ENCODE results near the gene HYAL1.
A peak's percentile ranks its signal among the peaks of the same experiment; 100 is the strongest.

The HYAL1 gene

GRCh38 chr3:50334339-50335075 is 31.1 kb upstream of the HYAL1 start:
- DNase-seq (ENCODE audit: low read depth in 2 of 2): no peak

DNA sequence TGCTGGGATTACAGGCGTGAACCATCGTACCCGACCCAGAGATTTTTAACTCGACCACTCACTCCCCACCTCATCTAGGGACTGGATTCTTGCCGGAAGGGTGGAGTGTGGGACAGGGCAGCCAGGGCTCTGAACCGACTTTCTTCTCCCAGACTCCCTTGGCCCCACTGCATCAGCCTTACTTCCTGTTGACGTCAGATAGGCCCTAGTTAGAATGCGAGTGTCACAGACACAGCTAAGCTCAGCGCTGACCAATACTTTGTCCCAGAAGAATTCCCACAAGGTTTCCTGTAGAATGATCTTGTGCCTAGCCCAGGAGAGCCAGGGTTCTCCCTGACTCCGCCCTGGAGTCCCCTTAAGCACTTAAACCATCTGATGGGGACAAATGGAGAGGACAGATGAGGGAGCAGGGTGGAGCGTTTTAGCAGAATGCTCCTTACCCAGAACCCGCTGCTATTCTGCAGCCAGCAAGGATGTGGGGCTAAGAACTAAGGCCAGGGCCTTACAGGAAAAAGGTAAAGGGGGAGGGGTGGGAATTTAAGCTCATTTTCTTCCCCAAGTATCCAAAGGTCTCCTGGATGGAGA is 30.5 kb upstream of the HYAL1 start:
- DNase-seq (ENCODE audit: low read depth in 2 of 2): no peak

GRCh38 chr3:50331364-50331907 is 28.1 kb upstream of the HYAL1 start:
- no peak for DNase-seq (ENCODE audit: low read depth in 2 of 2)

DNA sequence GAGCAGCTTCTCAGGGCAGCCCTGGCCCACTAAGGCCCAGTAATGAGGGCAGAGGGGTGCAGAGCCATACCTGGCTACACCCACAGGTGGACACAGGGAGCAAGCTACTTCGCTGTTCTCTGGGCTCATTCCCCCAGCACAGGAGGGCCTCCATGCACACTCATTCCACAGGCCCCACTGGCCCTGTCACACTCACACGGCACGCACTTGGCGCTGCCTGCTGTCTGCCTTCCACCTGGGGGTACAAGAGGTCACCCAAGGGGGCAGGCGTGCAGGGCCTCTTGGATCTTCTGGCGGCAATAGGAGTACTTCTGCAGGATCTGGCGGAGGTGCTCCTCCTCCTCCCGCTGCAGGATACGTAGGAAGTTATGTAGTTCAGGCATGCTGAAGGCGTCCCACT is 27.0 kb upstream of the HYAL1 start:
- no peak for DNase-seq (ENCODE audit: low read depth in 2 of 2)

DNA sequence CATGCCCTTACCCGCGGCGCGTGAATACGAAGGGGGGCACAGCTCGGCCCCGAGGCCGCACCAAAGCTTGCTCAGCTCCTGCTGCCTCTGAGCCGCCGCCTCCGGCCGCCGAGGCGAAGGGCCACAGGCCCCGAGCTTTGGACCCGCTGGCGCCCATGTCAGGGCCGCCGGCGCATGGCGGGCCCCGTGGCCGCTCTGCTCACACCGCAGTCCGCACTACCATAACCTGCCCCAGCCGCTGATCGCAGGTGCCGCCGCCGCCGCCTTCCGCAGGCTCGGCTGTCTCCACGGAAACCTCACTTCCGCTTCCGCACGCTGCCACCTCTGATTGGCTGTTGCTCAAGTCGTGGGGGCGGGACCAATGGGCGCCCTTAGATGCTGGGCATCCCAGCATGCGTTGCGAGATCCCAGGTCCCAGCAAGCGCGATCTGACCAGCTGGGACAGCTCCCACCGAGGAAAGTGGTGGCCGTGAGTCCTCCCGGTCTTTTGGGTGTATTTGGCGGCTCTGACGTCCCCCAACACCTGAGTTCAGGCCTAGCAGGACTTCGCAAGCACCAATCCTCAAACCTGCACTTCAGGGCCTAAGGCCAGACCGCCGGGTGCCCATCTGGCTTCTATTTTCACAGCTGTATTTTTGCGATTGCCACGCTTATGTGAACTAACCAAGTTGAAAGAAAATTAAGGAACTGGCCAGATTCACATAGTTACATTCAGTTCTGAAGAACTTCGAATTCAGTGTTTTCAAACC is 24.7 kb upstream of the HYAL1 start, which contains the start of gene TUSC2:
Gene TUSC2 (minus strand): TSS at position 281 of the 749 bp plus-strand sequence. CDS start 124 bp downstream, at position 157.
- peak; percentile 92 to 93 for DNase-seq (ENCODE audit: low read depth in 2 of 2)

GRCh38 chr3:50327129-50327528 is 23.8 kb upstream of the HYAL1 start:
- no peak for DNase-seq (ENCODE audit: low read depth in 2 of 2)

DNA sequence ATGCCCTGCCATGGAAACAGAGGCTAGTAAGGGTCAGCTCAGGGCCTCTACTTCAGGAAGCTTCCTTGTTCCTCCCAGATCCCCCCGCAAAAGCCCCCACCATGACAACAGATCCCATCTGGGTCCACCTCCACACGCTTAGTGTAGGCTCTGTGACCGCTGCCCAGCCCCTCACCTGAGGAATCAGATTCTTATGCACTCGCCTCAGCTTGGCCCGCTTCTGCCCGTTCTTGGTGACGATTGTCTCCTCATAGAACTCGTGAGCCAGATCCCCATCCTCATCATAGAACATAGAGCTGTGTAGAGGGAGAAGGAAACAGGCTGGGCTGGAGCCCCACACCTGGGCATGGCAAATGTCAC is 22.8 kb upstream of the HYAL1 start:
- DNase-seq (ENCODE audit: low read depth in 2 of 2): no peak

GRCh38 chr3:50325497-50326181 is 22.3 kb upstream of the HYAL1 start:
- DNase-seq (ENCODE audit: low read depth in 2 of 2): no peak

DNA sequence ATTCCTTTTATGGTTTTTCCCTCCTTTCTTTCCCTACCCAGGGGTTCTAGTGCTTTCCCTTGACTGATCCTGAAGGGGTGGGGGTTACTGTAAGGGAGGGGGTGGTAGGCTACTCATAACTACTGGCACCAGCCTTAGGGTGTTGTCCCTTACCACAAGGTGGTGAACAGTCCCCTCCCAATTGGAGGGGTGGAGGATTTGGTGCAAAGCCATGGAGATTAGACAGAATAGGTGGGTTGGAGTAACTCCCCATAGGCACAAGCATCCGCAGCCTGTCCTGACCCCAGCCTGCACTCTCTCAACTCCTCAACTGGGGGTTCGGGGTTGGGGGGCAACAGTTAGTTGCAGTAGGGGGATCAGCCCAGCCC is 21.7 kb upstream of the HYAL1 start:
- no peak for DNase-seq (ENCODE audit: low read depth in 2 of 2)

- peak in 1 of 2 donors; percentile 57 for DNase-seq (ENCODE audit: low read depth in 2 of 2)
Observed at GRCh38 chr3:50324351-50325112, 21.2 kb upstream of the HYAL1 start.

DNA sequence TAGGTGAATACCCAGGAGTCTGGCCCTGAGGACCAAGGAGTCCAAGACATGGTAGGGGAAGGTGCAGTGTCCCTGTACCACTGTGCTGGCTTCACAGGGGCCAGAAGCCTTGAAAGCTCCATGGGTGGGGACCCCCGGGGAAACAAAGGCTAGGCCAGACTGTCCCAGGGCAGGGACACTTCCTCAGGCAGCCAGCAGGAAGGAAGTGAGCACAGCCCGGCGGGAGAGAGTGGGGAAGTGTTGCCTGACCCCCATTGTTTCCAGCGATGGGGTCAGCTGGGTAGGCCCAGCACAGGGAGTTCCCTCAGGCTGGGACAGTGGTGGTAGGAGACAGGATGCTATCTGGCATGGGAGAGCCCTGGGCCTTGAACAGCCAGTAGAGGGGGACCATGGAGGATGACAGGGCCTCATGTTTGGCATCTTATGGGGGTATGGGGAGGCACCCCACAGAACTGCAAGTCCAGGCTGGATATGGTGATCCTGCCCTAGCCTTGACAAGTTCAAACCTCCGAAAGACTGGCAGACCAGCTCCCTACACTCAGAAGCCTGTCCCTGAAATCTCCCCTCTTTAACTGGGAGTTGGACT is 20.3 kb upstream of the HYAL1 start:
- DNase-seq (ENCODE audit: low read depth in 2 of 2): no peak

DNA sequence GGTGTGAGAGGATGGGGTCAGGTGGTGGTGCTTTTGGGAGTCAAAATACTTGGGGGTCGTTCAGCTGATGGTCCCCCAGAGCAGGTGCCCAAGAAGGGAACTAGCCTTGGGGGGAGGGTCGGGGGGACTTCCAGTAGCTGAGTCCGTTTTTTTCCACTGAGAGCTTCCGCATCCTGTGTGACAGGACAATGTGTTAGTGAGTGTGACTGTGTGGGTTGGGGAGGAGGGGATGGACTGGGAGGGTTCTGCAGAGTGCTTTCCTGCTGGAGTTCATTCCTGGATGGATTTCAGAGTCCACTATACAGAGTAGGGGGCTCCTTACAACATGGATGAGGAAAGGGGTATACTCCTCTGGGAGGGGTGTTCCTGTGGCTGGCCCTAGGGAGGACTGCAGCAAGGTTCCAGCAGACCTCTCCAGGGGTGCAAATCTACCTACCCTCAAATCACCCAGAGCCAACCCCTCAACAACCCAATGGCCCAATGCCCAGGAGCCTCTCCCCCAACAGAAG is 19.8 kb upstream of the HYAL1 start:
- no peak for DNase-seq (ENCODE audit: low read depth in 2 of 2)

- DNase-seq (ENCODE audit: low read depth in 2 of 2): no peak
Observed at GRCh38 chr3:50322386-50323091, 19.2 kb upstream of the HYAL1 start, which contains the start of gene HYAL2. Gene HYAL2 (minus strand): TSS chr3:50322745. CDS start chr3:50320489, 2,256 bp downstream.

- DNase-seq (ENCODE audit: low read depth in 2 of 2): no peak
Observed at GRCh38 chr3:50322115-50322385, 18.7 kb upstream of the HYAL1 start.

DNA sequence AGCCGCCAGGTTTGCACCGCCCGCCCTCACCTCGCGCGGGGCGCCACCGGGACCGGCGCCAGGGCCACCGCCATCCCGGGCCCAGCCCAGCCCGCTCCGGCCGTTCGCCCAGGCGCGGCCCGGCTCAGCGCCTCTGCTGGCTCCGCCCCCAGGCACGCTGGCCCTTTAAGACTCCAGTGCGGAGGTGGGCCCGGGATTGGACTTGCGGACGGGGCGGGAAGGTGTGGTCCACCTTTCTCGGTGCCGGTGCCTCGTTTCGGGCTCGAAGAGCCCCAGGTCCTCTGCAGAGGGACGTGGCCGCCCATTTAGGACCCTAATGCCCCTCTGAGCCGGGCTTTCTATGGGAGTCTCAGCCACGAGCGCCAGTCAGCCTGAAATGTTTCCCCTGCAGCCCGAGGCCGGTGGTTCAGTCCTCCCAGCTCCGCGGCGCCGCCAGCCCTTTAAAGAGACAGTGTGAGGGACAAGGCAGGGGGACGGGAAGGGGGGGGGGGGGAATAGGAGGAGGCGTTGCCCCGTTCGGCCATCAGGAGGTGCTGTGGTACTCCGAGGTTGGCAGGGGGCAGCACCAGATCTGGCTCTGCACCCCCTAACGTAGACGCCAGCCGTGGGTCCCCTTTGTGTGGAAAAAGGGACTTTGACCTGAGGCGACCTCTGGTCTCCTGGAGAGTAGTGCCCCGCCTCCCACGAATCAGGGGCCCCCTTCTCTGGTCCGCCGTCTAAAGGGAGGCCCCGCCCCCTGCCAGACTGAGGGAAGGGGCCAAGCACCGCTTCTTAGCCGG is 18.2 kb upstream of the HYAL1 start:
- peak; percentile 71 to 80 for DNase-seq (ENCODE audit: low read depth in 2 of 2)

DNA sequence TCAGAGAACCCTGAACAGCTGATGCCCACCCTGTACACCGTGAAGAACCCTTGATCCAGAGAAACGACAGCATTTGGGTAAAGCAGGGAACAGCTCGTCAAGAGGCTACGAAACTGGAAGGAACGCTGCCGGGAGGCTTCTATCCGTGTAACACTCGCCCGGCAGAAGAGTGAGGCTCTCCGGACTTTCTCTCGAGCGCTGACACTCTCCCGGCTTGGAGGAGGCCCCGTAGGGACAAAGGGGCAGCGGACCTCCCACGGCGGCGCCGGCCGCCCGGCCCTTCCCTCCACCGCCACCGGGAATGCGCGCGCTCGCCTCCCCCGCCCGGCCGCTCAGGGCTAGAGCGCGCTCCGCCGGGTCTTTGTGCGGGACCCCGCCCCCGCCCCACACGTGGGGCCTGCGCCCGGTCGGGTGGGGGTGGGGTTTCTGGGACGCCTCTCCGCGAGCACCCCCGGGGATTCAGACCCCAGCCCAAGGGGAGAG is 17.5 kb upstream of the HYAL1 start:
- DNase-seq (ENCODE audit: low read depth in 2 of 2): no peak

DNA sequence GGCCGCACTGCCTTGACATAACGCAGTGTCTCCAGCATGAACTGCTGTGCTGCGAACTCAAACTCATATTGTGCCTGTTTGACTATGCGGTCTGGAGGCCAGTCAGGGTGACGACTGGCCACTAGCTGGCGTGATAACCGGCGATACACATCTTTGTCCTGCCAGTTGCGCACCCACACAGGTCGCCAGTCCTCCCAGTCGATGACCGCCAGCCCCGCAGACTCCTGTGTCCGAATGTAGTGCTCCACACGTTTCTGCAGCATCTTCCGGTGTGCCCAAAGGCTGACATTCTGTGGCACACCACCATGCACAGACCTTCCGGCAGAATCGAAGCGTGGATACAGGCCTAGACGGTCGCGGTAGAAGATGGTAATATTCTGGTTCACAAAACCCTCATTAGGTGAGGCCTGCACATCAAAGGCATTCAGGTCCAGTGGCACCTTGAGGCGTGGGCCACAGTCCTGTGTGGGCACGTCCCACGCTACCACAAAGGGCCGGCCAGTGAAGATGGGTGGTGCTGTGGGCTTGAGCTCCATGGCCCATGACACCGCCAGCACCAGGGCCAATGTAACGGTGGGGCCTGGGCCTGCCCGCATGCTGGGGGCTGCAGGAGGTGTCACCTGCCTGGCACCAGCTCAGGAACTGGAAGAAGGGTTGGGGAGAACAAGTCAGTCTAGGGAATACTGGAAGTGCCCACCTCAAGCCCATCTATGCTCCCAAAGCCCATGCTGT is 16.7 kb upstream of the HYAL1 start:
- no peak for DNase-seq (ENCODE audit: low read depth in 2 of 2)

GRCh38 chr3:50319181-50319893 is 16.0 kb upstream of the HYAL1 start:
- DNase-seq (ENCODE audit: low read depth in 2 of 2): no peak

All from stimulated activated CD4-positive, alpha-beta T cell treated with anti-CD3 and anti-CD28 coated beads, Interleukin-15, amount 100 ng/mL, for 48 hours (primary cell).